ENCODE measurements around the gene IL36B. TPM values are rescaled to one million over a fixed set of nuclear protein-coding genes. Genes with fewer than 3 reads are reported as not detected.

IL36B gene
- total RNA-seq, 1 experiment from 2014 or later = not detected

GRCh38 chr2:113007250-113007649 is 45.4 kb downstream of the IL36B start:
- Histone ChIP-seq H3K9me3 (ENCODE audit: insufficient read depth, low read depth) (peaks cover 10% of the 10 kb centered on the region; the same call in 1 of the 2 replicates), H2AFZ (no peak overlapping the region), H3K27me3 (ENCODE audit: insufficient read depth, low read depth) (no peaks in the 10 kb centered on the region), H3F3A (ENCODE audit: insufficient read depth, low read depth) (peaks cover 8% of the 10 kb centered on the region; the same call in 1 of the 2 replicates), H3K4me2 (no peak overlapping the region), H4K20me1 (ENCODE audit: insufficient read depth) (no peaks in the 10 kb centered on the region), H3K36me3 (ENCODE audit: low read depth) (peaks cover 2% of the 10 kb centered on the region; the same call in 1 of the 2 replicates), H3K27ac (no peak overlapping the region), H3K9me2 (ENCODE audit: insufficient read depth) (no peaks in the 10 kb centered on the region), H3K4me3 (no peak overlapping the region), H3K79me2 (ENCODE audit: low read depth) (no peaks in the 10 kb centered on the region), H3K4me1 (replicated peaks; ENCODE audit: insufficient read depth) (peaks cover 7% of the 10 kb centered on the region)
- intact Hi-C loops (cut with micrococcal nuclease; ENCODE audit: unreplicated experiment) = no loop called here
- CTCF ChIA-PET = no interaction called here
- POLR2A ChIA-PET (ENCODE audit: unreplicated experiment) = interaction anchor here (0.7 kb wide), 1 partner anchor 62 kb away, joined by 4 read pairs; no protein-coding TSS in a partner anchor
- BruUV-seq (replicated peaks) = no TSS peak
- DNase-seq = no peak
- TF ChIP-seq CTCF (conservative IDR thresholded peaks at IDR 0.05) (no peak), EZH2 (IDR thresholded peaks at IDR 0.05; ENCODE audit: low read depth) (no peak)

GRCh38 chr2:113005030-113005509 is 47.6 kb downstream of the IL36B start, which contains the start of gene IL36A:
Gene IL36A (plus strand): TSS chr2:113005459. CDS start chr2:113005872, 413 bp downstream.
- H3F3A ChIP-seq (ENCODE audit: insufficient read depth, low read depth) = peaks cover 1% of the 10 kb centered on the region; the same call in 1 of the 2 replicates
- no peaks in the 10 kb centered on the region for H3K27me3 ChIP-seq (ENCODE audit: insufficient read depth, low read depth)
- ChIA-PET CTCF (no interaction called here), POLR2A (ENCODE audit: unreplicated experiment) (no interaction called here)
- no peak for TF ChIP-seq CTCF (conservative IDR thresholded peaks at IDR 0.05)
- no peak for TF ChIP-seq EZH2 (IDR thresholded peaks at IDR 0.05; ENCODE audit: low read depth)
- H3K4me3 ChIP-seq = no peak within 1 kb of the TSS
- no peaks in the 10 kb centered on the region for H3K36me3 ChIP-seq (ENCODE audit: low read depth)
- no peak for DNase-seq
- no TSS peak for BruUV-seq (replicated peaks)
- no peak within 1 kb of the TSS for H3K27ac ChIP-seq
- H2AFZ ChIP-seq = peak within 1 kb of the TSS; percentile 68; the same call in 1 of the 2 replicates
- no peaks in the 10 kb centered on the region for H4K20me1 ChIP-seq (ENCODE audit: insufficient read depth)
- H3K4me1 ChIP-seq (replicated peaks; ENCODE audit: insufficient read depth) = peaks cover 3% of the 10 kb centered on the region; the same call in 1 of the 2 replicates
- intact Hi-C loops (cut with micrococcal nuclease; ENCODE audit: unreplicated experiment) = no loop called here
- H3K79me2 ChIP-seq (ENCODE audit: low read depth) = no peaks in the 10 kb centered on the region
- H3K4me2 ChIP-seq = no peak within 1 kb of the TSS
- H3K9me3 ChIP-seq (ENCODE audit: insufficient read depth, low read depth) = peaks cover 17% of the 10 kb centered on the region
- H3K9me2 ChIP-seq (ENCODE audit: insufficient read depth) = no peaks in the 10 kb centered on the region

- CTCF ChIA-PET = no interaction called here
- no peaks in the 10 kb centered on the region for H4K20me1 ChIP-seq (ENCODE audit: insufficient read depth)
- BruUV-seq (replicated peaks) = no TSS peak
- H3K4me3 ChIP-seq = no peak overlapping the region
- H3K36me3 ChIP-seq (ENCODE audit: low read depth) = no peaks in the 10 kb centered on the region
- H3K9me2 ChIP-seq (ENCODE audit: insufficient read depth) = no peaks in the 10 kb centered on the region
- intact Hi-C loops (cut with micrococcal nuclease; ENCODE audit: unreplicated experiment) = no loop called here
- no peaks in the 10 kb centered on the region for H3K79me2 ChIP-seq (ENCODE audit: low read depth)
- DNase-seq = no peak
- H3F3A ChIP-seq (ENCODE audit: insufficient read depth, low read depth) = no peaks in the 10 kb centered on the region
- no peak overlapping the region for H3K4me2 ChIP-seq
- H3K4me1 ChIP-seq (replicated peaks; ENCODE audit: insufficient read depth) = no peaks in the 10 kb centered on the region
- POLR2A ChIA-PET (ENCODE audit: unreplicated experiment) = no interaction called here
- no peaks in the 10 kb centered on the region for H3K27me3 ChIP-seq (ENCODE audit: insufficient read depth, low read depth)
- no peak overlapping the region for H3K27ac ChIP-seq
- H2AFZ ChIP-seq = no peak overlapping the region
- peaks cover 22% of the 10 kb centered on the region for H3K9me3 ChIP-seq (ENCODE audit: insufficient read depth, low read depth)
- TF ChIP-seq EZH2 (IDR thresholded peaks at IDR 0.05; ENCODE audit: low read depth) (no peak), CTCF (conservative IDR thresholded peaks at IDR 0.05) (no peak)
These were observed 50.0 kb downstream of the IL36B start for GRCh38 chr2:113002677-113003076.
